GM19025 (cell line): ENCODE measurements around the gene RPL3.

ENCODE experiments used
- ATAC-seq: cut with Tn5 transposase; IDR thresholded peaks from one replicate; pipeline ENCODE4 v1.9.1; 2021; ENCODE audit warnings: mild to moderate bottlenecking, low read depth, moderate library complexity; ENCODE audit not compliant: unreplicated experiment

Gene RPL3

DNA sequence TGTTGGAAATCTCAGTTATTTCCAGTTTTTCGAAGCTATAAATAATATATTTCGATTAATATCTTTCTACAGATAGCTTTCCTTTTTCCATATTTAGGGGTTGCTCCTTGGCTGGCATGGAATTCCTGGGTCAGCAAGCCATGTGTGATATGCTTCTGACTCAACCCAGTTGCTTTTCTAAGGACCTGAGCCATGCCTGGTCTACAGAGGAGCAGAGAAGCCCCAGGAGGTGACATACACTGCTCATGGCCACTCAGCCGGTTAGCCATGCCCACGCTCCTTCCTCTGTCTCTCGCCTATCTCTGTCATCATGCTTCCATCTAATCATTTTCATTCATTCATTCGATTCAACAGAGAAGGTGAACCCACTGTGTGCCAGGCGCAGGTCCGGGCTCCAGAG lies 51.4 kb downstream of the RPL3 start:
- ATAC-seq: no peak

DNA sequence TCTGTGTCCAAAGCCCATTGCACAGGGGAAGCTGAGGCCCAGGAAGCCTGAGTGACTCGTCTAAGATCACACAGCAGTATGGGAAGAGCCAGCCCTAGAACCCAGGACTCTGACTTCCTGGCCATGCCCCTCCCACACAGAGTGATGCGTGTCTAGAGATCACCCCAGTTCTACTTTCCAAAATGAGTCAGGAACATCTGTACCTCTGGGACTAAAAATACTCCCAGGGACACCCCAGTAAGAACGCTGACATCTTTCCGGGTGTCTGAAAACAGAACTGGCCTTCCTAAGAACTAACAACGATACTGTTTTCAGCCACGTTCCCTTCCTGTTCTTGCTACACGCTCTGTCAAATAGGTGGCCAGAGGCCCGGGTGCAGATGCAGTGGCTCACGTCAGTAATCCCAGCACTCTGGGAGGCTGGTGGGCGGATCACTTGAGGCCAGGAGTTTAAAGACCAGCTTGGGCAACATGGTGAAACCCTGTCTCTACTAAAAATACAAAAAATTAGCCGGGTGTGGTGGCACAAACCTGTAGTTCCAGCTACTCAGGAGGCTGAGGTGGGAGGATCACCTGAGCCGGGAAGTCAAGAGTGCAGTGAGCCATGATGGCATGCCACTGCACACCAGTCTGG lies 52.9 kb downstream of the RPL3 start:
- ATAC-seq: peak; percentile 76

DNA sequence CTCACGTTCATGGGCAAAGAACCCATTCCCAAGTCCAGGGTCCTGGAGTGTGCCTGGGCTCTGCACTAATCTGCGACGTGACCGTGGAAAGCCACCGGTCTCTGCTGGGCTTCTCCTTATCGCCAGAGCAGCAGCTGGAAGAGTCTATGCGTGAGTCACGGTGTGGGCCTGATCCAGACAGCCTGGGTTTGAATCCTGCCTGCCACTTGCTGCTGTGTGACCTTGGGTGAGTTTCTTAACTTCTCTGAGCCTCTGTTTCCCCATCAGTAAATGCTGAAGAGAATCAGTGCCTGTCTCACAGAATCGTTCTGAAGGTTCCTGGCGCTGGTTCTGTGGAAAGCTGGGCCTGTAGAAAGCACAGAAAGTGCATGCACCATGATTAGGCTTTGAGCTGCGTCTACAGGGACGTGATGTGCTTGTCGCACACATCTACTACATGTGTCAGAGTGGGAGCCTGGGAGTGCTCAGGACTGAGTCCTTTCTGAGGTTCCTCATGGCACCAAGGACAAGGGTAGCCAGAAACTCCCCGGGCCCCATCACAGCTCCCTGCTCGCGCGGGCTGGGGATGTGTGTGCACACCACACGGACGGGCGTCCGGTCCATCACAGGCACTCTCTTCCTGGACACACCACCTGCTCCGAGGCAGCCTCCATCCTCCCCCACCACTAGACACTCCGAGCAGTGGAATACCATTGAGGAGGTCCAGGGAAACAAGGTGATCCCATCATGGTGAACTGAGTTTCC lies 54.1 kb downstream of the RPL3 start:
- ATAC-seq: no peak

DNA sequence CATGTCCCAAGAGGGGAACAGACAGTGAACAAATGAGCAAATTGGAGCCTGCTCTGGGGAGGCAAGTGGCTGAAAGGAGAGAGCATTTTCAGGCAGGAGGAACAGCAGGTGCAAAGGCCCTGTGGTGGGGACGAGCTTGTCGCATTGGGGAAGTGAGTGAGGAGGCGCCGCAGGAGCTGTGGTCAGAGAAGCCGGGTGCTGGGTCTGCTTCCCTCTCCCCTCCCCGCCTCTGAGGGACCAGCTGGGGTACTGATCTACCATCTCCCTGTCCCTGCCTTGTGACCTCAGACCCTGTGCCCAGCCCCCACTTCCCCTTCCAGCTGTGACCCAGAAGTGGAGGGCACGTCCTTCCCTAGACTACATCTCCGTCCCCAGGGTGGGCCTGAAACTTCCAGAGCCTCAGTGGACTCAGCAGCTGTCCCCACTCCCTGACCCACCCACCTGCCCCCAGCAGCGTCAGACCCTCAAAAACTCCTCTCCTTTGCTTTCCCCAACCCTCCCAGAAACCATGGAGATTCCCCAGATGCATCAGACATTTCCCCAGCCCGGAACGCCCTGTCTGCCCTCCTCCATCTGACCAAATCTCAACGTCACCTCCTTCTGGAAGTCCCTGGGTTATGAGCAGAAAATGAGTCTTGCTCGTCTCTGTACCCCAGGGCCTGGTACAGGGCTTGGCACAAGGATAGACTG lies 54.9 kb downstream of the RPL3 start:
- ATAC-seq: no peak

DNA sequence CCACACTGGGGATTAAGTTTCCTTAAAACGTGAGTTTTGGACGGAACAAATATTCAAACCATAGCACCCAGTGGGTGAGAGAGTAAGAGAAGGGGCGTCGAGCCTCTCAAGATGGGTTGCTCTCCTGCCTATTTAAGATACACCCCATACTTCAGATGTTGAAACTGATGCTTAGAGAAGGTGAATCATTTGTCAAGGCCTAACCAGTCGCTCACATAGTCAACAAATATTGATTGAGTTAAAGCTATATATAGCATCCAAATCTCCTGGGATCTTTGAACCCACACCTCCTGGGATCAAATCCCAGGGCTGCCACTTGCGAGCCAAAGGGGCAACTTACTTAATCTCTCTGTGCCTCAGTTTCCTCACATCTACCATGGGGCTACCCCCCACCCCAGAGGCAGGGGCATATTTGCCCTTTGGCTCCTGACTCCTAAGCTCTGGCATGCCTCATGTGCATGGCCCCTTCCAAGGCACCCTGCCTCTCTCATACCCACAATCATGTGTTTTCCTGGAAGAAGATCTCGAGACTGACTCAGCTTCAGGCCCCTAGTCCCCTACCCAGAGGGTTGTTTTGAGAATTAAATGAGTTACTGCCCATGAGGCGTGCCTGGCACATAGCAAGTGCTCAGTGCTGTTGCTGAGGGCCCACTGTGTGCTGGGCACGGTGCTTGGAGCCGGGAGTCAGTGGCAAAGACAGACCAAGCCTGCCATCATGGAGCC lies 55.6 kb downstream of the RPL3 start:
- ATAC-seq: no peak
